Measurements from ENCODE around the gene TRERF1.

The TRERF1 gene

GRCh38 chr6:42225419-42225818, 226.3 kb downstream of the TRERF1 start:
- no peak for TF ChIP-seq CTCF (IDR thresholded peaks at IDR 0.05; ENCODE audit: extremely low read depth, insufficient read depth, missing control alignments)
- in situ Hi-C loops (cut with MboI; ENCODE audit: low pct_unique_long_range_greater_than_20kb, low sequenced_read_pairs, unreplicated experiment) = no loop called here
- DNase-seq (ENCODE audit: low spot score) = no peak

- in situ Hi-C loops (cut with MboI; ENCODE audit: low pct_unique_long_range_greater_than_20kb, low sequenced_read_pairs, unreplicated experiment) = no loop called here
These were observed 226.7 kb downstream of the TRERF1 start for GRCh38 chr6:42225029-42225339.

GRCh38 chr6:42224222-42225028, 227.3 kb downstream of the TRERF1 start:
- TF ChIP-seq CTCF (IDR thresholded peaks at IDR 0.05; ENCODE audit: extremely low read depth, insufficient read depth, missing control alignments) = no peak
- in situ Hi-C loops (cut with MboI; ENCODE audit: low pct_unique_long_range_greater_than_20kb, low sequenced_read_pairs, unreplicated experiment) = no loop called here
- DNase-seq (ENCODE audit: low spot score) = peak; percentile 80

More at GRCh38 chr6:42225029-42225339, 226.7 kb downstream of the TRERF1 start:
- no peak for TF ChIP-seq CTCF (IDR thresholded peaks at IDR 0.05; ENCODE audit: extremely low read depth, insufficient read depth, missing control alignments)
- DNase-seq (ENCODE audit: low spot score) = no peak

- DNase-seq (ENCODE audit: low spot score) = no peak
- in situ Hi-C loops (cut with MboI; ENCODE audit: low pct_unique_long_range_greater_than_20kb, low sequenced_read_pairs, unreplicated experiment) = no loop called here
These were observed 229.3 kb downstream of the TRERF1 start for GRCh38 chr6:42222448-42222847.

GRCh38 chr6:42221546-42221945, 230.2 kb downstream of the TRERF1 start:
- in situ Hi-C loops (cut with MboI; ENCODE audit: low pct_unique_long_range_greater_than_20kb, low sequenced_read_pairs, unreplicated experiment) = no loop called here
- no peak for TF ChIP-seq CTCF (IDR thresholded peaks at IDR 0.05; ENCODE audit: extremely low read depth, insufficient read depth, missing control alignments)
- no peak for DNase-seq (ENCODE audit: low spot score)

More at GRCh38 chr6:42222448-42222847, 229.3 kb downstream of the TRERF1 start:
- TF ChIP-seq CTCF (IDR thresholded peaks at IDR 0.05; ENCODE audit: extremely low read depth, insufficient read depth, missing control alignments) = no peak

- no peak for TF ChIP-seq CTCF (IDR thresholded peaks at IDR 0.05; ENCODE audit: extremely low read depth, insufficient read depth, missing control alignments)
- DNase-seq (ENCODE audit: low spot score) = no peak
- in situ Hi-C loops (cut with MboI; ENCODE audit: low pct_unique_long_range_greater_than_20kb, low sequenced_read_pairs, unreplicated experiment) = no loop called here
These were observed 230.9 kb downstream of the TRERF1 start for GRCh38 chr6:42220807-42221206.

Data from GM13977 (cell line).